KMS-11 (cell line): ENCODE measurements around the gene ZNF773.
"Not testable (repeated sequence)": the region's sequence is repeated elsewhere in the genome, so short reads cannot be mapped to it uniquely, and the experiment has no call there.

ENCODE experiments used
- H2AFZ ChIP-seq: fragments of 200-600 bp; sonication (generic); 2 replicates; pipeline ENCODE4 v1.6.1; 2016; ENCODE audit warnings: antibody characterized with exemption, mixed run types, low read depth
- H3K27ac ChIP-seq: fragments of 200-600 bp; sonication (generic); 2 replicates; pipeline ENCODE4 v1.6.1; 2016; ENCODE audit warnings: mild to moderate bottlenecking, mixed run types
- H3K27me3 ChIP-seq: fragments of 200-600 bp; sonication (generic); 2 replicates; pipeline ENCODE4 v1.6.1; 2017; ENCODE audit warnings: mild to moderate bottlenecking, low read depth, mixed run types, moderate library complexity; ENCODE audit not compliant: insufficient read depth
- H3K36me3 ChIP-seq: fragments of 200-600 bp; sonication (generic); 2 replicates; pipeline ENCODE4 v1.6.1; 2017; ENCODE audit warnings: mild to moderate bottlenecking, mixed run types; ENCODE audit not compliant: insufficient read depth
- H3K4me1 ChIP-seq: fragments of 200-600 bp; sonication (generic); 2 replicates; pipeline ENCODE4 v1.6.1; 2016; ENCODE audit warnings: mild to moderate bottlenecking, low read depth, mixed run types; ENCODE audit not compliant: poor library complexity, severe bottlenecking
- H3K4me2 ChIP-seq: fragments of 200-600 bp; sonication (generic); 2 replicates; pipeline ENCODE4 v1.7.0; 2016; ENCODE audit warnings: mild to moderate bottlenecking, mixed run types
- H3K4me3 ChIP-seq: fragments of 200-600 bp; sonication (generic); IDR thresholded peaks from 2 replicates; pipeline ENCODE4 v1.6.1; 2017; ENCODE audit warnings: low read depth, low read length, mixed read lengths; ENCODE audit not compliant: insufficient read depth
- H3K79me2 ChIP-seq: fragments of 200-600 bp; sonication (generic); 2 replicates; pipeline ENCODE4 v1.6.1; 2016; ENCODE audit warnings: low read depth, mixed run types; ENCODE audit not compliant: insufficient read depth
- H3K9ac ChIP-seq: fragments of 200-600 bp; sonication (generic); 2 replicates; pipeline ENCODE4 v1.6.1; 2016; ENCODE audit warnings: mild to moderate bottlenecking, mixed run types
- H4K20me1 ChIP-seq: fragments of 200-600 bp; sonication (generic); 2 replicates; pipeline ENCODE4 v1.6.1; 2016; ENCODE audit warnings: mild to moderate bottlenecking, mixed run types; ENCODE audit not compliant: insufficient read depth
- CTCF ChIP-seq: fragments of 200-600 bp; sonication (generic); conservative IDR thresholded peaks from 2 replicates; pipeline ENCODE4 v1.6.1; 2017; ENCODE audit warnings: low read depth, mild to moderate bottlenecking, antibody characterized with exemption, low read length, moderate library complexity, mixed read lengths

The ZNF773 gene

GRCh38 chr19:57477191-57478008, 22.3 kb upstream of the ZNF773 start, which contains the start of gene ZNF772:
Gene ZNF772 (minus strand): TSS chr19:57477566. CDS start chr19:57477309, 257 bp downstream.
- Histone ChIP-seq H3K79me2 (no peaks in the 10 kb centered on the region), H4K20me1 (no peaks in the 10 kb centered on the region), H3K9ac (peak within 1 kb of the TSS; percentile 52; the same call in 1 of the 2 replicates), H3K4me1 (peaks cover 5% of the 10 kb centered on the region), H3K4me2 (peak within 1 kb of the TSS; percentile 36; the same call in 1 of the 2 replicates), H3K4me3 (no peak within 1 kb of the TSS), H3K27ac (peak within 1 kb of the TSS; percentile 52), H2AFZ (peak within 1 kb of the TSS; percentile 81), H3K27me3 (no peaks in the 10 kb centered on the region), H3K36me3 (no peaks in the 10 kb centered on the region)
- TF ChIP-seq CTCF, result peak; percentile 77

- H4K20me1 ChIP-seq, H3K4me1 ChIP-seq, H3K27me3 ChIP-seq, H3K79me2 ChIP-seq, H3K36me3 ChIP-seq, H3K27ac ChIP-seq, H3K4me3 ChIP-seq: not testable (repeated sequence)
- Histone ChIP-seq H3K4me2 (peak within 1 kb of the TSS; percentile 47; the same call in 1 of the 2 replicates), H3K9ac (peak within 1 kb of the TSS; percentile 14; the same call in 1 of the 2 replicates), H2AFZ (peak within 1 kb of the TSS; percentile 78)
Observed at GRCh38 chr19:57487477-57488298, 12.1 kb upstream of the ZNF773 start, which contains the start of gene ZNF419. Gene ZNF419 (plus strand): TSS chr19:57487750. CDS start chr19:57487951, 201 bp downstream.

GRCh38 chr19:57488299-57488644, 11.5 kb upstream of the ZNF773 start:
- H3K4me3 ChIP-seq, H4K20me1 ChIP-seq, H2AFZ ChIP-seq, H3K27ac ChIP-seq, H3K27me3 ChIP-seq, H3K9ac ChIP-seq, H3K4me1 ChIP-seq, H3K36me3 ChIP-seq, H3K79me2 ChIP-seq: not testable (repeated sequence)
- H3K4me2 ChIP-seq, result peak overlapping the region; percentile 47; the same call in 1 of the 2 replicates

- not testable (repeated sequence) for H3K4me2 ChIP-seq, H3K27ac ChIP-seq
Observed at GRCh38 chr19:57499332-57499679, 432 bp upstream of the ZNF773 start.

GRCh38 chr19:57500400-57500799, 662 bp downstream of the ZNF773 start:
- H3K9ac ChIP-seq, H3K27ac ChIP-seq: not testable (repeated sequence)

More at GRCh38 chr19:57499332-57499679, 432 bp upstream of the ZNF773 start:
- peak overlapping the region; percentile 83; the same call in 1 of the 2 replicates for H2AFZ ChIP-seq
- not testable (repeated sequence) for H3K36me3 ChIP-seq, H3K27me3 ChIP-seq, H3K9ac ChIP-seq, H4K20me1 ChIP-seq, H3K79me2 ChIP-seq, H3K4me3 ChIP-seq, H3K4me1 ChIP-seq

GRCh38 chr19:57506163-57506562, 6.4 kb downstream of the ZNF773 start:
- Histone ChIP-seq H3K27ac (no peak overlapping the region), H3K79me2 (no peaks in the 10 kb centered on the region), H3K4me1 (no peaks in the 10 kb centered on the region), H3K9ac (no peak overlapping the region), H3K36me3 (no peaks in the 10 kb centered on the region; the same call in 1 of the 2 replicates), H4K20me1 (no peaks in the 10 kb centered on the region), H2AFZ (no peak overlapping the region), H3K4me3 (no peak overlapping the region), H3K27me3 (no peaks in the 10 kb centered on the region), H3K4me2 (no peak overlapping the region)
- TF ChIP-seq CTCF, result no peak

More at GRCh38 chr19:57500400-57500799, 662 bp downstream of the ZNF773 start:
- not testable (repeated sequence) for H3K4me1 ChIP-seq, H3K27me3 ChIP-seq, H3K4me3 ChIP-seq, H3K36me3 ChIP-seq, H3K79me2 ChIP-seq, H4K20me1 ChIP-seq, H2AFZ ChIP-seq
- peak overlapping the region; percentile 73 for H3K4me2 ChIP-seq
